Endothelial cell of umbilical vein (primary cell): ENCODE results near the gene UBE3B. TPM values are rescaled to one million over a fixed set of nuclear protein-coding genes. Genes with fewer than 3 reads are reported as not detected.

ENCODE experiments used
- BruUV-seq: library from RNA; stranded (reverse); fragments of 400-500 nt; replicated peaks from 2 replicates; lab custom pipeline; 2021; lab: Mats Ljungman, UMichigan
- CTCF ChIA-PET: fragments of 300-600, 350-600 bp; sonication (Branson Sonifier 250); formaldehyde crosslinking; loops from one replicate; lab custom pipeline; 2021; ENCODE audit warnings: antibody characterized with exemption, inconsistent platforms; lab: Charles Lee
- POLR2A ChIA-PET: fragments of 300-600, 350-600 bp; sonication (Branson Sonifier 250); formaldehyde crosslinking; loops from one replicate; lab custom pipeline; 2021; ENCODE audit warnings: antibody characterized with exemption, inconsistent platforms; lab: Charles Lee
- DNase-seq: peaks from one replicate; pipeline ENCODE4 v3.0.0-alpha.2; 2011; ENCODE audit warnings: low read depth, low spot score
- FAIRE-seq: peaks from 2 replicates; lab custom pipeline; 2011; peaks lifted over from hg19 to GRCh38; lab: Jason Lieb, UNC
- H2AFZ ChIP-seq: 2 replicates; pipeline ENCODE4 v1.6.0; 2012; ENCODE audit warnings: low read depth, low read length, control low read depth, inconsistent platforms
- H3K27ac ChIP-seq: 2 replicates; pipeline ENCODE4 v1.5.1; 2011; ENCODE audit warnings: low read depth, mild to moderate bottlenecking, control low read depth, low read length, moderate library complexity; ENCODE audit not compliant: insufficient read depth
- H3K27me3 ChIP-seq, 2 experiments: 2 replicates each; pipeline versions ENCODE4 v1.6.0 to v1.6.1; 2011; ENCODE audit warnings: low read length in 2 of 2, mixed read lengths in 1 of 2; ENCODE audit not compliant: control insufficient read depth in 2 of 2, insufficient read depth in 2 of 2
- H3K36me3 ChIP-seq, 2 experiments: 2 replicates in 1 of 2; 3 replicates in 1 of 2; pipeline ENCODE4 v1.5.1; 2011; ENCODE audit warnings: low read length in 2 of 2, mild to moderate bottlenecking in 1 of 2, moderate library complexity in 1 of 2; ENCODE audit not compliant: control insufficient read depth in 2 of 2, insufficient read depth in 2 of 2; ENCODE audit errors: extremely low read depth in 1 of 2
- H3K4me1 ChIP-seq: 3 replicates; pipeline ENCODE4 v1.5.1; 2011; ENCODE audit warnings: mild to moderate bottlenecking, low read length; ENCODE audit not compliant: control insufficient read depth, insufficient read depth; ENCODE audit errors: extremely low read depth
- H3K4me2 ChIP-seq: 2 replicates; pipeline ENCODE4 v1.6.1; 2011; ENCODE audit warnings: low read length, control low read depth, mixed read lengths; ENCODE audit not compliant: insufficient read depth
- H3K4me3 ChIP-seq, 3 experiments: fragments of 200-600 bp in 1 of 3; sonication (generic), shearing (Covaris generic) in 1 of 3; replicated peaks in 1 of 3; 2 replicates each; pipeline ENCODE4 v1.5.1; 2011 to 2016; ENCODE audit warnings: control low read depth in 3 of 3, low read length in 3 of 3, mild to moderate bottlenecking in 2 of 3, inconsistent platforms in 1 of 3, low read depth in 1 of 3, moderate library complexity in 1 of 3; ENCODE audit not compliant: insufficient read depth in 1 of 3
- H3K79me2 ChIP-seq: 2 replicates; pipeline ENCODE4 v1.6.0; 2012; ENCODE audit warnings: low read length, inconsistent platforms; ENCODE audit not compliant: control insufficient read depth, insufficient read depth
- H3K9ac ChIP-seq: replicated peaks from 2 replicates; pipeline ENCODE3; 2011; ENCODE audit warnings: low read length, control low read depth; ENCODE audit not compliant: insufficient read depth; ENCODE audit errors: extremely low read depth
- H3K9me1 ChIP-seq: replicated peaks from 3 replicates; pipeline ENCODE4 v1.6.0; 2011; ENCODE audit warnings: mild to moderate bottlenecking, low read length; ENCODE audit not compliant: control insufficient read depth, insufficient read depth; ENCODE audit errors: extremely low read depth
- H3K9me3 ChIP-seq: replicated peaks from 2 replicates; pipeline ENCODE4 v1.5.1; 2012; ENCODE audit warnings: low read length, inconsistent platforms; ENCODE audit not compliant: control insufficient read depth, insufficient read depth
- H4K20me1 ChIP-seq: replicated peaks from 2 replicates; pipeline ENCODE3; 2011; ENCODE audit warnings: mild to moderate bottlenecking, low read length; ENCODE audit not compliant: control insufficient read depth, insufficient read depth; ENCODE audit errors: extremely low read depth
- CTCF ChIP-seq, 2 donors: IDR thresholded peaks; 1 replicate in 1 of 2; 2 replicates in 1 of 2; pipeline ENCODE4 v1.5.1; 2011; ENCODE audit warnings: low read length in 2 of 2, mild to moderate bottlenecking in 2 of 2, moderate library complexity in 2 of 2, control low read depth in 1 of 2, inconsistent platforms in 1 of 2, low read depth in 1 of 2; ENCODE audit not compliant: insufficient read depth in 1 of 2; ENCODE audit errors: extremely low read depth in 1 of 2
- JUN ChIP-seq: IDR thresholded peaks from 2 replicates; pipeline ENCODE4 v1.6.1; 2011; ENCODE audit warnings: borderline replicate concordance, low read depth; ENCODE audit not compliant: insufficient read length, insufficient read depth
- MYC ChIP-seq: IDR thresholded peaks from one replicate; pipeline ENCODE4 v1.6.1; 2011; ENCODE audit warnings: mild to moderate bottlenecking, low read depth, low read length
- POLR2A ChIP-seq: IDR thresholded peaks from 2 replicates; pipeline ENCODE4 v1.6.1; 2012; ENCODE audit warnings: low read depth, mild to moderate bottlenecking, control low read depth, low read length
- POLR2AphosphoS5 ChIP-seq: IDR thresholded peaks from 2 replicates; pipeline ENCODE4 v1.6.1; 2012; ENCODE audit warnings: low read depth, mild to moderate bottlenecking, control low read depth, low read length, moderate library complexity; ENCODE audit not compliant: insufficient read depth
- dilution Hi-C: fragments of 300-500 bp; cut with MboI; formaldehyde crosslinking; loops from one replicate; pipeline ENCODE4 v1.15.0; 2019; ENCODE audit warnings: low sequenced_read_pairs; ENCODE audit not compliant: extremely low pct_ligation_motif_present
- intact Hi-C: fragments of 100-400 bp; cut with micrococcal nuclease; formaldehyde crosslinking; loops from one replicate; pipeline ENCODE4 v1.10.0; 2022
- polyA plus RNA-seq, 4 experiments: library from polyadenylated mRNA; depleted of rRNA in 3 of 4; stranded (reverse) in 3 of 4; unstranded in 1 of 4; fragments of >200 nt; gene quantifications; 2 replicates each; pipeline versions ENCODE4 v1.2.1 to v1.2.3, GENCODE V29; 2011 to 2012; ENCODE audit warnings: missing spikeins in 1 of 4
- total RNA-seq: library from RNA; stranded (reverse); gene quantifications from 2 replicates; pipeline ENCODE4 v1.2.3, GENCODE V29; 2021

Gene UBE3B
- total and polyA plus RNA-seq, 2 donors (not counting 3 experiments of a cell fraction or from before 2014, with no cell fraction given), result 24.9 to 40.8 TPM

- no peaks in the 10 kb centered on the region for H3K9me3 ChIP-seq
- peaks cover 17 to 45% of the 10 kb centered on the region in 2 experiments for H3K36me3 ChIP-seq
- H3K27ac ChIP-seq, result no peak overlapping the region
- intact Hi-C loops, result no loop called here
- H3K4me1 ChIP-seq, result no peaks in the 10 kb centered on the region
- H3K9ac ChIP-seq, result no peak overlapping the region
- FAIRE-seq (no peak), DNase-seq (no peak)
- no peaks in the 10 kb centered on the region for H3K9me1 ChIP-seq
- H3K4me3 ChIP-seq, result no peak overlapping the region
- no peaks in the 10 kb centered on the region for H3K27me3 ChIP-seq
- H4K20me1 ChIP-seq, result no peaks in the 10 kb centered on the region
- H3K4me2 ChIP-seq, result no peak overlapping the region
- POLR2A ChIA-PET, result no interaction called here
- no peaks in the 10 kb centered on the region for H3K79me2 ChIP-seq
- CTCF ChIA-PET, result interaction anchor here (1.1 to 3.8 kb wide), 5 partner anchors 9 to 91 kb away, joined by 3 to 17 read pairs (median 5); no protein-coding TSS in a partner anchor
- BruUV-seq, result no TSS peak
- dilution Hi-C loops, result no loop called here
- TF ChIP-seq MYC (no peak), POLR2A (no peak), JUN (no peak), CTCF (IDR thresholded peaks at IDR 0.05; ENCODE audit: extremely low read depth in 1 of 2, insufficient read depth in 1 of 2, low read depth in 1 of 2, low read length in 2 of 2) (no peak), POLR2AphosphoS5 (no peak)
- H2AFZ ChIP-seq, result no peak overlapping the region
Observed at GRCh38 chr12:109485201-109485600, 7.8 kb downstream of the UBE3B start.
